GM12892 (cell line): ENCODE data around the gene RNF115. TPM values are rescaled to one million over a fixed set of nuclear protein-coding genes. Genes with fewer than 3 reads are reported as not detected.
A peak's percentile ranks its signal among the peaks of the same experiment; 100 is the strongest.

Experiments
- DNase-seq: peaks from one replicate; pipeline ENCODE4 v3.0.0; 2011; ENCODE audit not compliant: insufficient read length
- FAIRE-seq: peaks from 2 replicates; lab custom pipeline; 2011; peaks lifted over from hg19 to GRCh38; lab: Jason Lieb, UNC
- POLR2A ChIP-seq: IDR thresholded peaks from 2 replicates; pipeline ENCODE4 v1.6.1; 2011; ENCODE audit warnings: low read depth, low read length, control low read depth
- POLR2AphosphoS5 ChIP-seq: IDR thresholded peaks from 2 replicates; pipeline ENCODE4 v1.6.1; 2011; ENCODE audit warnings: low read depth, low read length, control low read depth
- TAF1 ChIP-seq: IDR thresholded peaks from 2 replicates; pipeline ENCODE4 v1.6.1; 2011; ENCODE audit warnings: low read depth, mild to moderate bottlenecking, control low read depth, low read length, borderline replicate concordance
- polyA plus RNA-seq: library from polyadenylated mRNA; unstranded; fragments of >200 nt; gene quantifications from one replicate; pipeline ENCODE4 v1.2.1, GENCODE V29; 2012; ENCODE audit warnings: missing spikeins, inconsistent platforms; ENCODE audit not compliant: missing spikeins

Gene RNF115
- polyA plus RNA-seq: 9.7 TPM

DNA sequence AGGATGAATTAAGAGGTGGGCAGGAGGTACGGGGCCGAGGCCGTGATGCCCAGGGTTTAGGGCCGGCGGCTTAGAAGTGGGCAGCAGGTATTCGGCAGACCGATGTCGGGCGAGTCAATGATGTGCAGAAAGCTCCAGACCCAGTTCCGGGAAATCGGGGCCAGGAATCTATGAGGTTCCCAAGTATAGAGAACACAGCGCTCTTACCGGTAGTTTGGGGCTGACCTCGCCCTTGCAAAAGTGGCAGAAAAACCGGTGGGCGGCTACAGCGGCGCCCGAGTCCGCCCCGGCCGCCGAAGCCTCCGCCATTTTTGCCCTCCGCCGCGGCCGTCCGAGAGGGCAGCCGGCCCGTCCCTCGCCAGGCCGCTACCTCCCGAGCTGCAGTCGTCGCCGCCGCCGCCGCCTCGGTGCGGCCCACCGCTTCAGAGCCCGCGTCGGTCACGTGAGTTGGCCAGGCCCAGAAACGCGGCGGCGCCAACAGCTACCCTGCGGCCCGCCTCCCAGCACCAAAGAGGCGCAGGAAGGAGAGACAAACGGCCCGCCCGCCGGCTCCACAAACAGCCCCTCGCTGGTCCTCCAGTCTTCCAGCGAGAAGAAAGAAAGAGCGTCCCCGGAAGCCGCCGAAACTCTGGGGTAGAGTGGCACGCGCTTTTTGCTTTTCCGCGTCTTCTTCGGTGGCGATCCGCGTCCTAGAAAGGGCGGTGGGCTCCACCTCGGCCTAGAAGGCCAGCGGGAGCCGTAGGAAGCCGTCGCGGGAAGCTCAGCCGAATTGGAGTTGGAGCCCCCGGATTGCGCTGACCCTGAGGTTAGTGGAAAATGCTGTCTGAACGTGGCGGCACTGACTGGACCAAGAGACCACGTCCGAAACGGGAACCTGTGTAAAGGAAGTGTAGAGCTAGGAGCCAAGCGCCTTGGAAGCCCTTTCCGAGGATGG lies at the start of gene RNF115, which contains the start of gene POLR3C:
TSS of gene RNF115 (minus strand) at position 531 of the 934 bp plus-strand sequence. CDS start at position 309, 222 bp downstream.
TSS of gene POLR3C (plus strand) at position 636 of the 934 bp plus-strand sequence. CDS start 1,577 bp downstream, outside the sequence.
- TF ChIP-seq POLR2A (peak; percentile 90; the same call in 1 of the 2 replicates), TAF1 (peak; percentile 81; the same call in 1 of the 2 replicates), POLR2AphosphoS5 (peak; percentile 80)
- peak; percentile 86 for DNase-seq
- FAIRE-seq: no peak

DNA sequence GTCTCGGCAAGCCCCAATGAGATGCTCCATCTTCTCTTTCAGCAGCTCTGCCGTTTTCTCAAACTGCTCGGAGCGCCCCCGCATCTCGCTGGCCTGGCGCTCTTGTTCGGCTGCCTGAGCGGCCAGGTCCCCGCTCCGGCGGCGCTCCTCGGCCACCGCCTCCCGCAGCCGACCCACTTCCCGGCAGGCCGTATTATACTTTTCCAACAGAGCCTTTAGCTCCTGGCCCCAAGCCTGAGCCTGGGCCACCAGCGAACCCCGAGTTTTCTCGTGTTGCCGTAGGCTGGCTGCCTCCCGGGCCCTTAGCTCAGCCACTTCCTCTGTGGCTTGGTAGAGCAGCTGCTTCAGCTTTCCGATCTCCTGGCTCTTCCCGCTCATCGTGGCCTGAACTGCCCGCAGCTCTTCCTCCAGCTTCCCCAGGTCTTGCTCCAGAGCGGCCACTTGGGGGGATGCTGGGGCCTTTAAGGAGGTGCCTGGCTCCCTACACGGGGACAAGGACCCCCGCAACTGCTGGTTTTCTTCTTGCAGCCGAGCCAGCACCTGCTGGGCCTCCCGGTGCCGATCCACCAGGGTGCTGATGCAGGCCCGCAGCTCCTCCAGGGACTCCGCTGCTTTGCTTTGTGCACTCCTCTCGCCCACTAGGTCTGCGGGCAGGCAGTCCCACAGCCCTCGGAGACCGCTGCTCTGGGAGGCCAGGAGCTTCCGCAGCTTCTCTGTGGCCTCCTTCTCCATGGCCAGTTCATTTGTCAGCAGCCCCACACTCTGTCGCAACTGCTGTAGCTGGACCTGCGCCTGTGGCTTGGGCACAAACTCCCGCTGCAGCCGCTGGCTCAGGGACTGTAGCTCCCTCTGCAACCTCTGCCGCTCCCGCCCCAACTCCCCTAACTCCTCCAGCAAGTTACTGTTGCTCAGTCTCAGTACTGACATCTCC lies 48.4 kb upstream of the RNF115 start:
- no peak for FAIRE-seq
- no peak for DNase-seq
- no peak for TF ChIP-seq TAF1
- no peak for TF ChIP-seq POLR2A
- TF ChIP-seq POLR2AphosphoS5: no peak

DNA sequence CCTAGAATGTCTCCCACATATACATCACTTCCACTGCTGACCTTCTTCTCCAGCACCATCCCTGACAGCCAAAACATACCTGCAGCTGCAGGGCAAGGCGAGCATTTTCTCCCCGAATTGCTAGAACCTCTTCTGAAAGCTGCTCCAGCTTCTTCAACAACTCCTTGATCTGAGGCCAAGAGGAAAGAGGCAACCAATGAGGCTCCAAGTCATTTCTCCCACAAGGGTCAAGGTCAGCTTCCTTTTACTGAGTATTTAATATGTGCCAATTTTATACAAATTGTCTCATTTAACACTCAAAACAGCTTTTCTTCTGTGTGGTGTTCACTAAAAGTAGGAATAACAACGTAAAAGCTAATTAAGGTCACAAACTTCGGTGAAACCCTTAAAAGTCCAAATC lies 44.3 kb upstream of the RNF115 start:
- TF ChIP-seq TAF1: no peak
- TF ChIP-seq POLR2AphosphoS5: no peak
- TF ChIP-seq POLR2A: no peak
- no peak for FAIRE-seq
- DNase-seq: no peak

DNA sequence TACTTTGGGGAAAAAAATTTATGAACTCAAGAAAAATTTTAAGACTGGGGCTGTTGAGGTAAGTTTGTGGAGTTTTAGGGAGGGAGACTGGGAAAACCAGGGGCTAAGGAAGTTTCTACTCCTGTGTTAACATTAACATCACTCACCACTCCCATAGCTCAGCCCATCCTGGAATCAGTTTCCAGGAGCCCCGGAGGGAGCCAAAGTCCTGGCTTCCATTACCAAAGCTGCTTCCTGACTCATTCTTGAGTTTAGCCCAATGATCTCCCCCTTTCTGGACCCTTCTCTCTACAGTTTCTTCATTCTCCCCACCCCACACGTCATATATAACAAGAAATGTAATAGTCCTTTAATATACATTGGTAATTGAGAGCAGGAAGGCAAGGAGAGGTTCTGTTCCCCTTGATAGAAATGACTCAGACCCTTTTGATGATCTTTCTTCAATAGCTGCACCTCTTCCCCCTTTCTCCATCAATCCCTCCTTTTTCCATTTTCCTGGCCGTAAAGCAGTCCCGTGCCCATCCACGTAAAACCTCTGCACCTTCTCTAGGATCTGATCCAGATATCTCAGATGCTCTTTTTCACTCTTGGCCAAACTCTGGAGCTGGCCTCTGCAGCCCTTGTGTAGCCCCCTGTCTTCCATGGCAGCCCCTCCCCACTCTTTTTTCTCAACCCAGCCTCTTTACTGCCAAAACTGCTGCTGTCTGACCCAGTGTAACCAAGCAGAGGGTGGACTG lies 39.6 kb upstream of the RNF115 start:
- FAIRE-seq: no peak
- no peak for DNase-seq
- no peak for TF ChIP-seq POLR2A
- no peak for TF ChIP-seq POLR2AphosphoS5
- TF ChIP-seq TAF1: no peak

DNA sequence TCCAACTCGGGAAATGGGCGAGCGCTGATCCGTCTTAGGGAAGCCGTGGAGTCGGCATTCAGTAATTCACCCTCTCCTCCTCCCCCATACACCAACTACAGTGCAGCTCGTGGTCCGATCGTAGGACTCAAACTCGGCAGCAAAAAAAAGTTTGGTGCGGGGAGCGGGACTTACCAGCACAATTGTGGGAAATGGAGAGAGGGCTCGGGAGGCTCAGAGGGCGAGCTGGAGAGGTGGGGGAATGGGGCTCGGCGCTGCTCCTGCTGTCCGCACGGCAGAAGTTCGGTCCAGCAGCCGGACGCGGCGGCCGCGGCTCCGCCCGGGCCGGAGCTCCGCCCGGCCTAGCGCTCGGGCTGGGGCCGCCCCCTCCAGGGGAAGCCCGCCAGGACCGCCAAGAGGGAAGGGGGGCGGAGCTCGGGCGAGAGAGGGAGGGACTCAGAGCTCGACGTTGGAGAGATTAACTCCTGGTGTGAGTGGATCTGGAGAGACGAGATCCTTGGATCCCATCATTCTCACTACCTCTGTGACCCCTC lies 35.7 kb upstream of the RNF115 start:
- TF ChIP-seq POLR2A (peak; percentile 29; the same call in 1 of the 2 replicates), TAF1 (no peak), POLR2AphosphoS5 (no peak)
- FAIRE-seq (peak; percentile 92), DNase-seq (peak; percentile 88)

DNA sequence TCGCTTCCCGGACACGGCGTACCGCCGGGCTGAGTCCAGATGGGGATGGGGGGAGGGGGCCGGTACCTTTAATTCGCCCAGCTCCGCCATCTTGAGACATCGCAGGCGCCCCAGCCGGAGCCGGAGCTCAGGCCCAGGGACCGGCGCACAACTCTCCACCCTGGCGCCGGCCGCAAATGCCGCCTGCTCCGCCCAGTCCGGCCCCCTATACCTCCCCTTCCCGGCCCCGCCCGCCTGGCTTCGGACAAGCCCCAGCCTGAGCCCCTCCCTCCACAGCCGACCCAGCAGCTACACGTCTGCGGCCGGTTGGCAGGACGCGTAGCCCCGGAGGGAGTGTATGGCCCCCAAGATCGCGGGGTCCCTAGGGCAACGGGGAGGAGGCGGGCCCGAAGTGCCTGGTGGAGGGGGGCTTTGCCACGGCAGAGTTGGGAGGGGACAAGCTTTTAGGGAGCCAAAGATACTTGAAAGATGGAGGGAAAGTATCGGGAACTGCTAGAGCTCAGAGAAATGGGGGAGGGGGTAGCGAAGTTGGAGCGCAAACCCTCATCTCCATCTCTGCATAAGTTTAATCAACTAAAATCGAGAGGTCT lies 35.1 kb upstream of the RNF115 start, which contains the start of gene PIAS3:
TSS of gene PIAS3 (minus strand) at position 181 of the 590 bp plus-strand sequence. CDS start at position 90, 91 bp downstream.
- DNase-seq: peak; percentile 96
- FAIRE-seq: peak; percentile 93
- TF ChIP-seq TAF1 (peak; percentile 14; the same call in 1 of the 2 replicates), POLR2AphosphoS5 (no peak), POLR2A (no peak)

DNA sequence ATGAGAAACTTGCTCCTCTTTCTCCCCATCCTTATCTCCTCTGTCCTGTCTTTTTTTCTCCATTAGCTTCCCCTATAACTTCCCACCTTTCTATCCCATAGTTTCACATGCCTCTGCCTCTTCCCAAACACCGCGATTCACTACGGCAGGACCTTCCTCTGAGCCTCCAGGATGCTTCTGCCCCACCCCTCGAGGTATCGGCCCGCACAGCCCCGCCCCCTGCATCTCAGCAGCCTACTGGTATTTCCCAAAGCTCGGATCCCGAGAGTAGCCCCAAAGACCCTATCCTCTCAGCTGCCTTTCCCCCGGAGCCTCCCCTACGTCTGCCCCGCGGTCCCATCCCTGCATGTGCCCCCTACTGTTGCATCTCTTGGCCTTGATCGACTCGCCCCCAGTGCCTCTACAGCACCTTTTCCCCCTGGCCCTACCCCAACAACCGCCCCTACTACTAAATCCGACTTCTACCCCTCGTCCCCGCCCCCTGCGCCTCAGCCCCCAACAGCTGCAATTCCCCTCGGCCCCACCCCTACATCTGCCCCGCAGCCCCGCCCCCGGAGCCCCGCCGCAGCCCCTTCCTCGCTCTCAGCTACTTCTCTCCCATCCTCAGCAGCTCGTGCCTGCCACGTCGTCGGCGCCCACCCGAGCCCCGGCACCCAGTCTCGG lies 34.5 kb upstream of the RNF115 start:
- DNase-seq (peak; percentile 41), FAIRE-seq (peak; percentile 66)
- no peak for TF ChIP-seq POLR2A
- no peak for TF ChIP-seq POLR2AphosphoS5
- no peak for TF ChIP-seq TAF1

DNA sequence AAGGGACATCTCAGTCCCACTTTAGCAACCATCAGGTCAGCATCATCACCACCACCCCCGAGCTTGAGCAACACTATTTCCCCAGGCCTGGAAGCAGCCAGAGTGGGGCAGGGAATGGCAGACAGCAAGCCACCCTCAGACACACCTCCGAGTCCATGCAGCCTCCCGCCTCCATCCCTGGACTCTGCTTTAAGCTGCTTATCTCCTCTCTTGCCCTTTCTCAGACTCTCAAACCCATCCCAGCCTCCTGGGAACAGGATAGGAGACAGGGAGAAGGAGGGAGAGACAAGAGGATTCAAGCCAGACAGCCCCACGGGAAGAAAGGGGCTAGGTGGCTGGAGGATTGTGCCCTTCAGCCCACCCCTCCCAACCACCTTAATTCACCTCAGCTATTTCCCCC lies 33.3 kb upstream of the RNF115 start:
- TF ChIP-seq POLR2AphosphoS5 (no peak), POLR2A (no peak), TAF1 (no peak)
- FAIRE-seq (no peak), DNase-seq (no peak)

DNA sequence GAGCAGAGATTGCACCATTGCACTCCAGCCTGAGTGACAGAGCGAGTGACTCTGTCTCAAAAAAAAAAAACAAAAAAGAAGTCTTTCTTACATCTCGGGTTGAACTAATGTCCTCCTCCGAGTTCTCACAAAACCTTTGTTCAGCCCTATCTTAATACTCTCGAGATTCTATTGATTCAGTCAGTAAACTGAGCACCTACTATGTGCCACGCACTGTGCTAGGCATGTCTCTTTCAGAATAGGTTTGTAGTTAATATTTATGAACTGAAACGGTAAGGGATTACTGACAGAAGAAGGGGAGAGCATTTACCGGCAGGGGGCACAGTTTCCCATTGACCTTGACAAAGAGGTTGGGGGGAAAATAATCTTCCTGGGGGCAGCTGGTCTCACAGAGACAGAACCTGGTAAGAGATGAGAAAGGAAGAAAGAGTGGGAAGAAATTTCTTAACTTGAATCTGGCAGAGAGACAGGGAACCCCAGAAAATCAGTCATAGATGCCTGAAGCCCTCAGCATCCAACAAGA lies 31.6 kb upstream of the RNF115 start:
- no peak for TF ChIP-seq POLR2AphosphoS5
- no peak for TF ChIP-seq TAF1
- no peak for TF ChIP-seq POLR2A
- FAIRE-seq: no peak
- DNase-seq: no peak
